ENCODE results near the gene LARP4B.
"Not testable (repeated sequence)": the region's sequence is repeated elsewhere in the genome, so short reads cannot be mapped to it uniquely, and the experiment has no call there.

Gene LARP4B

GRCh38 chr10:934746-935406, 3.4 kb upstream of the LARP4B start:
- Mint-ChIP-seq H3K4me3 (peak overlapping the region; percentile 53 to 74 (median 61)), H3K27ac (peak overlapping the region; percentile 34 to 91 (median 64)), H3K36me3 (ENCODE audit: low read depth) (no peaks in the 10 kb centered on the region), H3K27me3 (ENCODE audit: low read depth) (no peaks in the 10 kb centered on the region), H3K4me1 (peaks cover 13% of the 10 kb centered on the region), H3K9me3 (no peaks in the 10 kb centered on the region)
- no peak for TF ChIP-seq CTCF (IDR thresholded peaks at IDR 0.05; ENCODE audit: unreplicated experiment in 3 of 3)

DNA sequence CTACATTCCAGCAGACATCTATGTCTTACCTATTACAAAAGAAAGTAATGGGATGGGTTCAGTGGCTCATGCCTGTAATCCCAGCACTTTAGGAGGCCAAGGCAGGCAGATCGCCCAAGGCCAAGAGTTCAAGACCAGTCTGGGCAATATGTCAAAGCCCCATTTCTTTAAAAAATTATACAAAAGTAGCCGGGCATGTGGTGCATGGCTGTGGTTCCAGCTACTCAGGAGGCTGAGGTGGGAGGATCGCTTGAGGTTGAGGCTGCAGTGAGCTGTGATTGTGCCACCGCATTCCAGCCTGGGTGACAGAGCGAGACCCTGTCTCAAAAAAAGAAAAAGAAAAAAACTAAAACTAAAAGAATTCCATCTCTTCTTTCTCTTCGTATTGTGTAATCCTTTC, 2.7 kb upstream of the LARP4B start:
- not testable (repeated sequence) for H3K9me3 Mint-ChIP-seq; H3K36me3 Mint-ChIP-seq (ENCODE audit: low read depth); H3K27me3 Mint-ChIP-seq (ENCODE audit: low read depth)
- Mint-ChIP-seq H3K4me3 (peak overlapping the region; percentile 73 to 79 (median 74)), H3K27ac (peak overlapping the region; percentile 34 to 91 (median 78)), H3K4me1 (peaks cover 19% of the 10 kb centered on the region)

- H3K27me3 Mint-ChIP-seq (ENCODE audit: low read depth): no peaks in the 10 kb centered on the region
- peak overlapping the region; percentile 34 to 97 (median 96) for H3K27ac Mint-ChIP-seq
- H3K36me3 Mint-ChIP-seq (ENCODE audit: low read depth): no peaks in the 10 kb centered on the region
- H3K4me1 Mint-ChIP-seq: peaks cover 24% of the 10 kb centered on the region
- H3K9me3 Mint-ChIP-seq: no peaks in the 10 kb centered on the region
- no peak for TF ChIP-seq CTCF (IDR thresholded peaks at IDR 0.05; ENCODE audit: unreplicated experiment in 3 of 3)
- H3K4me3 Mint-ChIP-seq: peak overlapping the region; percentile 79 to 91 (median 88)
Measured at GRCh38 chr10:932589-932988, 1.1 kb upstream of the LARP4B start.

GRCh38 chr10:930625-931325, 730 bp downstream of the LARP4B start:
- Mint-ChIP-seq H3K36me3 (ENCODE audit: low read depth) (no peaks in the 10 kb centered on the region), H3K4me1 (peaks cover 38% of the 10 kb centered on the region), H3K27ac (peak overlapping the region; percentile 90 to 97 (median 97)), H3K27me3 (ENCODE audit: low read depth) (no peaks in the 10 kb centered on the region), H3K9me3 (no peaks in the 10 kb centered on the region), H3K4me3 (peak overlapping the region; percentile 87 to 96 (median 96))
- no peak for TF ChIP-seq CTCF (IDR thresholded peaks at IDR 0.05; ENCODE audit: unreplicated experiment in 3 of 3)

- Mint-ChIP-seq H3K36me3 (ENCODE audit: low read depth) (no peaks in the 10 kb centered on the region), H3K4me3 (peak overlapping the region; percentile 87 to 96 (median 96)), H3K27ac (peak overlapping the region; percentile 90 to 97 (median 97)), H3K27me3 (ENCODE audit: low read depth) (no peaks in the 10 kb centered on the region), H3K9me3 (no peaks in the 10 kb centered on the region), H3K4me1 (peaks cover 38% of the 10 kb centered on the region)
- TF ChIP-seq CTCF (IDR thresholded peaks at IDR 0.05; ENCODE audit: unreplicated experiment in 3 of 3): no peak
Measured at GRCh38 chr10:929960-930624, 1.4 kb downstream of the LARP4B start.

GRCh38 chr10:927131-927530, 4.4 kb downstream of the LARP4B start:
- H3K27ac Mint-ChIP-seq: peak overlapping the region; percentile 89 to 97 (median 90)
- H3K9me3 Mint-ChIP-seq: no peaks in the 10 kb centered on the region
- no peaks in the 10 kb centered on the region for H3K27me3 Mint-ChIP-seq (ENCODE audit: low read depth)
- peak overlapping the region; percentile 62 to 69 (median 65) for H3K4me3 Mint-ChIP-seq
- peaks cover 6% of the 10 kb centered on the region for H3K36me3 Mint-ChIP-seq (ENCODE audit: low read depth)
- TF ChIP-seq CTCF (IDR thresholded peaks at IDR 0.05; ENCODE audit: unreplicated experiment in 3 of 3): no peak
- peaks cover 38% of the 10 kb centered on the region for H3K4me1 Mint-ChIP-seq
